ENCODE measurements around the gene KANK2. TPM values are rescaled to one million over a fixed set of nuclear protein-coding genes. Genes with fewer than 3 reads are reported as not detected.

The KANK2 gene
- total RNA-seq, 1 experiment from 2014 or later, result 35.1 TPM

DNA sequence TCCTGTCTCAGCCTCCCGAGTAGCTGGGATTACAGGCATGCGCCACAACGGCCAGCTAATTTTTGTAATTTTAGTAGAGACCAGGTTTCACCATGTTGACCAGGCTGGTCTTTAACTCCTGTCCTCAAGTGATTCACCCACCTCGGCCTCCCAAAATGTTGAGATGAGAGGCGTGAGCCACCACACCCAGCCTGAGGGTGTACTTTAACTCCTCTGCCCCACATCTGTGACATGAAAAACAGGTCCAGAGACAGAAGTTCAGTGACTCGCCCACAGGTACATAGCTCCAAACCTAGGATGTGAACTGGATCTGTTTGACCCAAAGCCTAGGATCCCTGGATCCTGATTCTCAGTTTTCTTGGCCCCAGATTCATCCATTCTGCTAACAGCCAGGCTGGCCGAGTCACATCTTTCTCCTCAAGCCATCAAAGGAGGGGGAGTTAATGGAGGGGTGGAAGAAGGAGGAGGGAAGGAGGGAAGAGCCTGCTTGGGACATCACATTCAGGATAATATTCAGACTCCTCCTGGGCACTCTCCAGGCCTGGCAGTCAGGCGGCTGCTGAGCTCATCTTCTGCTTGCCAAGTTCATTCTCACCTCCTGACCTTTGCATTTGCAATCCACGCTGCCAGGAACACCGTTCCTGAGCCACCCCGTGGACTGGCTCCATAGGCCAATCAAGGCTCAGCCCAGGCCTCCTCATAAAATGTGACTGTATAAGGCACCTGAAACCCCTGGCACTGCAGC is 44.9 kb downstream of the KANK2 start:
- Mint-ChIP-seq H3K4me3 (no peak overlapping the region), H3K4me1 (peaks cover 7% of the 10 kb centered on the region), H3K27me3 (ENCODE audit: low read depth) (no peaks in the 10 kb centered on the region), H3K36me3 (peaks cover 32% of the 10 kb centered on the region), H3K9me3 (no peaks in the 10 kb centered on the region), H3K27ac (0 out of 2 replicates have a peak overlapping the region, but pooled peaks have one; percentile 26)
- ChIA-PET CTCF (no interaction called here), POLR2A (no interaction called here)
- ATAC-seq (no peak), DNase-seq (ENCODE audit: low spot score) (no peak)
- TF ChIP-seq KAT7 (CRISPR knock-in tag; IDR thresholded peaks at IDR 0.05; ENCODE audit: borderline replicate concordance), result no peak
- no peak for TF ChIP-seq ZNF121 (CRISPR knock-in tag; IDR thresholded peaks at IDR 0.05)
- TF ChIP-seq ZNF232 (CRISPR knock-in tag; IDR thresholded peaks at IDR 0.05), result no peak
- TF ChIP-seq ZBTB21 (CRISPR knock-in tag; IDR thresholded peaks at IDR 0.05; ENCODE audit: borderline replicate concordance), result no peak
- TF ChIP-seq, protein P1, sequence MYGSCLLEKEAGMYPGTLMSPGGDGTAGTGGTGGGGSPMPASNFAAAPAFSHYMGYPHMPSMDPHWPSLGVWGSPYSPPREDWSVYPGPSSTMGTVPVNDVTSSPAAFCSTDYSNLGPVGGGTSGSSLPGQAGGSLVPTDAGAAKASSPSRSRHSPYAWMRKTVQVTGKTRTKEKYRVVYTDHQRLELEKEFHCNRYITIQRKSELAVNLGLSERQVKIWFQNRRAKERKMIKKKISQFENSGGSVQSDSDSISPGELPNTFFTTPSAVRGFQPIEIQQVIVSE (CRISPR knock-in tag; IDR thresholded peaks at IDR 0.05; ENCODE audit: borderline replicate concordance), result no peak
- TF ChIP-seq, protein P2, sequence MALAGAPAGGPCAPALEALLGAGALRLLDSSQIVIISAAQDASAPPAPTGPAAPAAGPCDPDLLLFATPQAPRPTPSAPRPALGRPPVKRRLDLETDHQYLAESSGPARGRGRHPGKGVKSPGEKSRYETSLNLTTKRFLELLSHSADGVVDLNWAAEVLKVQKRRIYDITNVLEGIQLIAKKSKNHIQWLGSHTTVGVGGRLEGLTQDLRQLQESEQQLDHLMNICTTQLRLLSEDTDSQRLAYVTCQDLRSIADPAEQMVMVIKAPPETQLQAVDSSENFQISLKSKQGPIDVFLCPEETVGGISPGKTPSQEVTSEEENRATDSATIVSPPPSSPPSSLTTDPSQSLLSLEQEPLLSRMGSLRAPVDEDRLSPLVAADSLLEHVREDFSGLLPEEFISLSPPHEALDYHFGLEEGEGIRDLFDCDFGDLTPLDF (CRISPR knock-in tag; IDR thresholded peaks at IDR 0.05), result no peak
- no peak for TF ChIP-seq RELA (CRISPR knock-in tag; IDR thresholded peaks at IDR 0.05; ENCODE audit: borderline replicate concordance)
- TF ChIP-seq NR1H2 (CRISPR knock-in tag; IDR thresholded peaks at IDR 0.05), result no peak
- no peak for TF ChIP-seq FOXK1 (CRISPR knock-in tag; IDR thresholded peaks at IDR 0.05)
- TF ChIP-seq, protein P3, sequence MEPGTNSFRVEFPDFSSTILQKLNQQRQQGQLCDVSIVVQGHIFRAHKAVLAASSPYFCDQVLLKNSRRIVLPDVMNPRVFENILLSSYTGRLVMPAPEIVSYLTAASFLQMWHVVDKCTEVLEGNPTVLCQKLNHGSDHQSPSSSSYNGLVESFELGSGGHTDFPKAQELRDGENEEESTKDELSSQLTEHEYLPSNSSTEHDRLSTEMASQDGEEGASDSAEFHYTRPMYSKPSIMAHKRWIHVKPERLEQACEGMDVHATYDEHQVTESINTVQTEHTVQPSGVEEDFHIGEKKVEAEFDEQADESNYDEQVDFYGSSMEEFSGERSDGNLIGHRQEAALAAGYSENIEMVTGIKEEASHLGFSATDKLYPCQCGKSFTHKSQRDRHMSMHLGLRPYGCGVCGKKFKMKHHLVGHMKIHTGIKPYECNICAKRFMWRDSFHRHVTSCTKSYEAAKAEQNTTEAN (CRISPR knock-in tag; IDR thresholded peaks at IDR 0.05), result no peak
- TF ChIP-seq, protein P4, sequence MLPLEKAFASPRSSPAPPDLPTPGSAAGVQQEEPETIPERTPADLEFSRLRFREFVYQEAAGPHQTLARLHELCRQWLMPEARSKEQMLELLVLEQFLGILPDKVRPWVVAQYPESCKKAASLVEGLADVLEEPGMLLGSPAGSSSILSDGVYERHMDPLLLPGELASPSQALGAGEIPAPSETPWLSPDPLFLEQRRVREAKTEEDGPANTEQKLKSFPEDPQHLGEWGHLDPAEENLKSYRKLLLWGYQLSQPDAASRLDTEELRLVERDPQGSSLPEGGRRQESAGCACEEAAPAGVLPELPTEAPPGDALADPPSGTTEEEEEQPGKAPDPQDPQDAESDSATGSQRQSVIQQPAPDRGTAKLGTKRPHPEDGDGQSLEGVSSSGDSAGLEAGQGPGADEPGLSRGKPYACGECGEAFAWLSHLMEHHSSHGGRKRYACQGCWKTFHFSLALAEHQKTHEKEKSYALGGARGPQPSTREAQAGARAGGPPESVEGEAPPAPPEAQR (CRISPR knock-in tag; IDR thresholded peaks at IDR 0.05), result no peak
- no peak for TF ChIP-seq HMGA2 (CRISPR knock-in tag; IDR thresholded peaks at IDR 0.05)
- TF ChIP-seq, protein P5, sequence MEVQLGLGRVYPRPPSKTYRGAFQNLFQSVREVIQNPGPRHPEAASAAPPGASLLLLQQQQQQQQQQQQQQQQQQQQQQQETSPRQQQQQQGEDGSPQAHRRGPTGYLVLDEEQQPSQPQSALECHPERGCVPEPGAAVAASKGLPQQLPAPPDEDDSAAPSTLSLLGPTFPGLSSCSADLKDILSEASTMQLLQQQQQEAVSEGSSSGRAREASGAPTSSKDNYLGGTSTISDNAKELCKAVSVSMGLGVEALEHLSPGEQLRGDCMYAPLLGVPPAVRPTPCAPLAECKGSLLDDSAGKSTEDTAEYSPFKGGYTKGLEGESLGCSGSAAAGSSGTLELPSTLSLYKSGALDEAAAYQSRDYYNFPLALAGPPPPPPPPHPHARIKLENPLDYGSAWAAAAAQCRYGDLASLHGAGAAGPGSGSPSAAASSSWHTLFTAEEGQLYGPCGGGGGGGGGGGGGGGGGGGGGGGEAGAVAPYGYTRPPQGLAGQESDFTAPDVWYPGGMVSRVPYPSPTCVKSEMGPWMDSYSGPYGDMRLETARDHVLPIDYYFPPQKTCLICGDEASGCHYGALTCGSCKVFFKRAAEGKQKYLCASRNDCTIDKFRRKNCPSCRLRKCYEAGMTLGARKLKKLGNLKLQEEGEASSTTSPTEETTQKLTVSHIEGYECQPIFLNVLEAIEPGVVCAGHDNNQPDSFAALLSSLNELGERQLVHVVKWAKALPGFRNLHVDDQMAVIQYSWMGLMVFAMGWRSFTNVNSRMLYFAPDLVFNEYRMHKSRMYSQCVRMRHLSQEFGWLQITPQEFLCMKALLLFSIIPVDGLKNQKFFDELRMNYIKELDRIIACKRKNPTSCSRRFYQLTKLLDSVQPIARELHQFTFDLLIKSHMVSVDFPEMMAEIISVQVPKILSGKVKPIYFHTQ (CRISPR knock-in tag; IDR thresholded peaks at IDR 0.05), result no peak

DNA sequence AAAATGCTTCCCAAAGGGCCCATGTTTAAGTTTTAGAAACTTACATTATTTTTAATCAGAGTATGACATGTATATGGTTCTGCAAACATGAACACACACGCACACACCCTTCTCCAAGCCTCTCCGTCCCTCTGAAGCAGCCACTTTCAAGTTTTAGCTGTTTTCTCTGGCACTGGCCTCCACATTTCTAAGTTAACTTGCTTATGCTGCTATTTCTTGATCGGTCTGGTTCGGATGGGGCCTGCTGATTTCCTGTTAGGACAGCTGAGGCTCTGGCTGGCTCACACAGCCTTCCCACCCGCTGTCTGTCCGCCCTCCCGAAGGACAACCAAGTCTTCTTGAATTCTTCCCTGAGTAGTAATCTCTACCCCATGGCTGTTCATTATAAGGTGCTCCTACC is 46.2 kb downstream of the KANK2 start:
- peaks cover 44% of the 10 kb centered on the region for H3K36me3 Mint-ChIP-seq
- DNase-seq (ENCODE audit: low spot score), result no peak
- TF ChIP-seq PRRX2 (CRISPR knock-in tag; IDR thresholded peaks at IDR 0.05), result no peak
- TF ChIP-seq, protein P6, sequence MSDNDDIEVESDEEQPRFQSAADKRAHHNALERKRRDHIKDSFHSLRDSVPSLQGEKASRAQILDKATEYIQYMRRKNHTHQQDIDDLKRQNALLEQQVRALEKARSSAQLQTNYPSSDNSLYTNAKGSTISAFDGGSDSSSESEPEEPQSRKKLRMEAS (CRISPR knock-in tag; IDR thresholded peaks at IDR 0.05), result no peak
- no peak for TF ChIP-seq GRHL2 (CRISPR knock-in tag; IDR thresholded peaks at IDR 0.05; ENCODE audit: insufficient replicate concordance, severe bottlenecking)
- TF ChIP-seq, protein P7, sequence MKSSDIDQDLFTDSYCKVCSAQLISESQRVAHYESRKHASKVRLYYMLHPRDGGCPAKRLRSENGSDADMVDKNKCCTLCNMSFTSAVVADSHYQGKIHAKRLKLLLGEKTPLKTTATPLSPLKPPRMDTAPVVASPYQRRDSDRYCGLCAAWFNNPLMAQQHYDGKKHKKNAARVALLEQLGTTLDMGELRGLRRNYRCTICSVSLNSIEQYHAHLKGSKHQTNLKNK (CRISPR knock-in tag; IDR thresholded peaks at IDR 0.05), result no peak
- TF ChIP-seq, protein P8, sequence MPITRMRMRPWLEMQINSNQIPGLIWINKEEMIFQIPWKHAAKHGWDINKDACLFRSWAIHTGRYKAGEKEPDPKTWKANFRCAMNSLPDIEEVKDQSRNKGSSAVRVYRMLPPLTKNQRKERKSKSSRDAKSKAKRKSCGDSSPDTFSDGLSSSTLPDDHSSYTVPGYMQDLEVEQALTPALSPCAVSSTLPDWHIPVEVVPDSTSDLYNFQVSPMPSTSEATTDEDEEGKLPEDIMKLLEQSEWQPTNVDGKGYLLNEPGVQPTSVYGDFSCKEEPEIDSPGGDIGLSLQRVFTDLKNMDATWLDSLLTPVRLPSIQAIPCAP (CRISPR knock-in tag; IDR thresholded peaks at IDR 0.05), result no peak
- no peak for TF ChIP-seq CREM (CRISPR knock-in tag; IDR thresholded peaks at IDR 0.05)
- TF ChIP-seq, protein P9, sequence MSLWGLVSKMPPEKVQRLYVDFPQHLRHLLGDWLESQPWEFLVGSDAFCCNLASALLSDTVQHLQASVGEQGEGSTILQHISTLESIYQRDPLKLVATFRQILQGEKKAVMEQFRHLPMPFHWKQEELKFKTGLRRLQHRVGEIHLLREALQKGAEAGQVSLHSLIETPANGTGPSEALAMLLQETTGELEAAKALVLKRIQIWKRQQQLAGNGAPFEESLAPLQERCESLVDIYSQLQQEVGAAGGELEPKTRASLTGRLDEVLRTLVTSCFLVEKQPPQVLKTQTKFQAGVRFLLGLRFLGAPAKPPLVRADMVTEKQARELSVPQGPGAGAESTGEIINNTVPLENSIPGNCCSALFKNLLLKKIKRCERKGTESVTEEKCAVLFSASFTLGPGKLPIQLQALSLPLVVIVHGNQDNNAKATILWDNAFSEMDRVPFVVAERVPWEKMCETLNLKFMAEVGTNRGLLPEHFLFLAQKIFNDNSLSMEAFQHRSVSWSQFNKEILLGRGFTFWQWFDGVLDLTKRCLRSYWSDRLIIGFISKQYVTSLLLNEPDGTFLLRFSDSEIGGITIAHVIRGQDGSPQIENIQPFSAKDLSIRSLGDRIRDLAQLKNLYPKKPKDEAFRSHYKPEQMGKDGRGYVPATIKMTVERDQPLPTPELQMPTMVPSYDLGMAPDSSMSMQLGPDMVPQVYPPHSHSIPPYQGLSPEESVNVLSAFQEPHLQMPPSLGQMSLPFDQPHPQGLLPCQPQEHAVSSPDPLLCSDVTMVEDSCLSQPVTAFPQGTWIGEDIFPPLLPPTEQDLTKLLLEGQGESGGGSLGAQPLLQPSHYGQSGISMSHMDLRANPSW (CRISPR knock-in tag; conservative IDR thresholded peaks at IDR 0.05; ENCODE audit: low read depth), result no peak
- H3K9me3 Mint-ChIP-seq, result 0 out of 2 replicates have a peak, but pooled peaks cover under 1% of the 10 kb centered on the region
- H3K27me3 Mint-ChIP-seq (ENCODE audit: low read depth), result no peaks in the 10 kb centered on the region
- no peak overlapping the region for H3K4me3 Mint-ChIP-seq
- peaks cover 7% of the 10 kb centered on the region for H3K4me1 Mint-ChIP-seq
- ChIA-PET POLR2A (no interaction called here), CTCF (no interaction called here)
- peak overlapping the region; percentile 36; the same call in 1 of the 2 replicates for H3K27ac Mint-ChIP-seq
- no peak for ATAC-seq
